GM03348 (cell line): Measurements from ENCODE around the gene EPB41L4A.

ENCODE experiments used
- DNase-seq: peaks from one replicate; pipeline ENCODE4 v3.0.0; 2012; ENCODE audit warnings: low spot score

The EPB41L4A gene

GRCh38 chr5:112160652-112161391 lies 258.3 kb downstream of the EPB41L4A start:
- peak; percentile 94 for DNase-seq

- DNase-seq = peak; percentile 25
These were observed 259.6 kb downstream of the EPB41L4A start for GRCh38 chr5:112159435-112159834.

DNA sequence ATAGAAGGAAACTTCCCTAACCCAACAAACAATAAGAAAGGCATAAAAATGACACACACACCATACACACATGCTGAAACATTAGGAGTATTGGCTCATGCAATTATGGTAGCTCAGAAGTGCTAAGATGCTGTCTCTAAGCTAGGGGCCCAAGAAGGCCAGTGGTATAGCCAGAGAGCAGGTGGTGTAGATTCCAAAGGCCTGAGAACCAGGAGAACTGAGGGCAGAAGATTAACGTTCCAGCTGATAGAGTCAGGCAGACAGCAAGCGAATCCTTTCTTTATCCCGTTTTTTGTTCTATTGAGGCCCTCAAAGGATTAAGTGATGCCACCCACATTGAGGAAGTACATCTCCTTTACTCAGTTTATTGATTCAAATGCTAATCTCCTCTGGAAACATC lies 262.9 kb downstream of the EPB41L4A start:
- DNase-seq = no peak

DNA sequence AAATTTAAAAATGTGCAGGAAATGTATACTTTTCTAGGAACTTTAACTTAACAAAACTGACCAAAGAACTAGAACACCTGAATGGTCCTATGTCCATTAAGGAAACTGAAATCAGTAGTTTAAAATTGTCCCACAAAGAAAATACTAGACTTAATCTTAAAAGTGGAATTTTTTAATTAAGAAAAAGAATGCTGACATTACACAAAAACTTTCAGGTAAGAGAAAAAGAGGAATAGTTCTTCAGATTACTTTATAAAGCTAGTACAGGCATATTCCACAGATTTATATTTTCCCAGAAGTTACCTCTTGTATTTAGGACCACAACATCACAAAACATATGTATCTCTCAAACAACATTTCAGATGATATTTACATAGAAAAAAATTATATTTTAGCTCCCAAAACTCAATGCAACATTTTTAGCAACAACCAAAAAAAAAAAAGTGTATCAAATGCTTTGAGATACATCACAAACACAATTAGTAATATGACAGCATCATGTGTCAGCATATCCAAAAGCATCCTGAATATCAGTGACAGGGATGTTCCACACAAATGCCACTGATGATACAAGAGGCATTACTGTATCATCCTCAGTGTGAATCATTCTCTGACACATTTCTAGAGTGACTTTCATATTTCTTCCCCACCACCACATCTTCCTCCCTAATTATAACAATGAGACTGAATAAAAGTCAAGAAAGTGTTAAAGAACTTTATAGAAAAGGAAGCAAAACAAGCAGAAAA lies 264.0 kb downstream of the EPB41L4A start:
- DNase-seq = no peak

DNA sequence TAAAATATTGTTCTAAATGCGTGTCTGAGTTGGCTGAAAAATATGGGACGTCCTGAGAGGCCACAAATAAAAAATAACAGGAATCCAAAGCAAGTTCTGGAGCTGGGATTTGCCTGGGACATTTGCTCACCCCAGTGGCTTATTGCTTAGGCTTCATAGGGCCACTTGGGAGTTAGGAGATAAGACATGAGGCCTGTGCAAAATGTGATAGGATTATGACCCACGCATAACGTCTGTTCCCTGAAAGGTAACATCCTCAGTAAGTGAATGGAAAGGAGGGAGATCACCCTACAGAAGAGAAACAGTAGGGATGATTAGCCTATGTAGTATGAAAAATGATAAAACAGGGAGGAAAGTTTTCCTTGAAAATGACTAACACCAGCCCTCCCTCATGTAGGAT lies 269.4 kb downstream of the EPB41L4A start:
- no peak for DNase-seq

DNA sequence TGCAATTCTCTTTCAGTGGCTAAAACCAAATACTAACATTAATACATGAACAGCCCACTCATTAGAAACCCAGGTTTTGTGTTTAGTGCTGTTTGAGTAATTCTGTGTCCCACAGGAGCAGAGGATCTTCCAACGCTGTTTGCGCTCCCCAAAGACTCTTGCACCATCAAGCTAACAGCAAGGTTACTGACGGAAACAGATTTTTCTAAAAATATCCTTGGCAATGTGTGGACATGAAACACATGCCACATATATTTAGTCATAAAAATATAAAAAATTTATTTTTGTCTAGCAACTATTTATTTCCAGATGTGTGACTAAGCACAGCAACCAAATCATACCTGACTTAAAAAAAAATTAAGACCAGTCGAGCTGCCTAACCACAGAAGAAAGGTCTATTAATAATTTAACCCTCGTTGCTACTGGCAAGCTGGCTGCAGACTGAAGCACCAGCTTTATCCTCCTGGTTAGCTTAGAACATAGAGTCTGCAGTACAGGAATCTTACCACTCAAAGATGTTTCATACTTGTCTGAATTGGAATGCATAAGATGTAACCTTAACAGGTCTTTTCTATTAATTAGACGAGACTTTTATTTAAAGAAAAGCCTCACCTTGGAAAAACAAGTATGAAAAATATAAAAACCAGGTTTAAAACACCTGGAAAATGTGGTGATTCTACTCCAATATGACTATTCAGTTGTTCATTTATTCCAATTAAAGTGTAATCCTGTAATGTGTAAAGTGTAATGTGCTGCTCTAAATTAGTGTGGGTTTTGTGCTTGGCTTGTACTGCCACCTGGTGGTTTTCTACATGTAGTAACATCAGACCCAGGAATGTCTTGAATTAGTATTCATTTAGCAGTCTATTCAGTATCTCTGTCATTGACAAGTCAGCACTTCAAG lies 272.5 kb downstream of the EPB41L4A start:
- DNase-seq = peak; percentile 67

DNA sequence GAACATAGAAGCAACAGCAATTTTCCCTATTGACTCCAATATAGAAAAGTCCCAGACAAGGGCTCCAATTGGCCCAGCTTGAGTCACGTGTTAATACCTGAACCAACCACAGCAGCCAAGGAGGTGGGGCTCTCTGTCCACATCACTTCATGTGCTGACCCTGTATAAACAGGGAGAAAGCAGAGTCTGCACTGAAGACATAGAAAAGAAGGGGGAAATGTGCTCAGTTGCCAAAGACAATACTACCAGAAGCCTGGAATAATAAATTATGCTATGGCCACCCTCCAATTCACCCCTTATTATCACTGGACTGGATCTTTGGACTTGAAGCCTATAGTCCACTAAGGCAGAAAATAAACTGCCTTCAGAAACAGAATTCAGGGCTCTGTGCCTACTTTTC lies 275.4 kb downstream of the EPB41L4A start:
- DNase-seq = no peak

GRCh38 chr5:112142769-112143270 lies 276.3 kb downstream of the EPB41L4A start:
- DNase-seq = peak; percentile 12

DNA sequence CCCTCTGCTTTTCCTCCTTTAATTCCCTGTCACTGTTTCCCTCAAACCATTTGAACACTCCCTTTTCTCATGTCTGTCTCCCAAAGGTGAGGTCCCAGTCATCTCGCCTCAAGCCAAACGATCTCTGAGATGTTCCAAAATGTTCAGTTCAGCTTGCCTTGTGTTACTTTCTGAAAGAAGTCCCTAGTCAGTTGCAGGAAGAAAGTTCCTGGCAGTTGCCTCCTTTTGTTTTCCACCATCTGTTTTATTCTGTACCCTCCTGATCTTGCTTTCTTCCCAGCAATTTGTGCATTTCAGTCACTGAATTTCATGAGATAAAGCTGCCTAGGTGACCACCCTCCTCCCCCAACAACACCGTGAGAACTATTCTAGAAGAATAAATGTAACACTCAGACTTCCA lies 277.5 kb downstream of the EPB41L4A start:
- DNase-seq = no peak

DNA sequence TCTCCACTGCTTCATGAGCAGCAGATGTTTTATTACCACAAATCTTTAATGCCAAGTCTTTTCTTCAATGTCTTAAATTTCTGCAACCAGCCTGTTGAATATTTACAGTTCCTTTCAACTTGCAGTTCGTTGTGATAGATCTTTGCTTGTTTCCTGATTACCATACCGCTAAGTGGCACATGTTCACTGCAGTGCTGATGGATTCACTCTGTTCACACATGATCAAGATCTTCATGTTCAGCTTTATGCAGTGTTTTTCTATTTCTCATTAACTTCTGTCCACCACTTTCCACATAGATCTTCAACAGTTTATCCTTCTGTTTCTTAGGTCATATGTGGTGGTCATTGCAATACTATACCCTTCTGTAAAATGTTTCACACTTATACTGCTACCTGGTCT lies 280.6 kb downstream of the EPB41L4A start:
- DNase-seq = no peak

GRCh38 chr5:112136773-112137172 lies 282.3 kb downstream of the EPB41L4A start:
- DNase-seq = no peak

DNA sequence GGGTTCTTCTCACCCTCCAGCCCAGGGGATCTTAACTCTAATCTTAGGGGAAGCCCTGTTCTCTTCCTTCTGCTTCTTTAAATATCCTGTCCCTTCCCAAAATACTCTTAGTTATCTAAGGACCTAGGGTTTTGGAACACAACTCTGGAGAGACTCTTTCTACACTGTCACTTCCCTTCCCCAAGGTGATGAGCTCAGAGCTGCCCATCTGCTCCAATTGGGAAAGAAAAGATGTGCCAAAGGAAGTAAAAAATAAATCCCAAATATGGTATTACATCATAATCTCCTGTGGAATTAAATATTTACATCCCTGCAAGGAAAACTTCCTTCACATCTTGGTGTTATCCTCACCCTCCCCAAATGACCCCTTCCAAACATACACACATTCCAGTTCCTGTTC lies 291.2 kb downstream of the EPB41L4A start:
- DNase-seq = no peak

DNA sequence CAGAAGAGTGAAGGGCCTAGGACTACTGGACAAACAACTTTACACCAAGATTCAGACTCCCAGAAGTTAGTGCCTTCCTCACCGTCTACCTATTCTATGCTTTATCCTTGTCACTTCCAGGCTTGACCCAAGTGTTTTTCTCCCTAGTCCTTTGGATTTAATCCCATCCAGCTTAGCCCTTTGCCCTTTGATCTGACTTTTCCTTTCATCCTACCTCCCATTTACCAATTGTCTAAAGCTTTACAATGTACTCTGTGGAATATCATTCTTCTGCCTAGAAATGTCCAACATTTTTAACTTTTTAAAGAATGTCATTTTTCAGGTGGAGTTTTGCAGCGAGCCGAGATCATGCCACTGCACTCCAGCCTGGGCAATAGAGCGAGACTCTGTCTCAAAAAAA lies 292.1 kb downstream of the EPB41L4A start:
- DNase-seq = no peak

GRCh38 chr5:112125903-112126302 lies 293.2 kb downstream of the EPB41L4A start:
- DNase-seq = peak; percentile 46

DNA sequence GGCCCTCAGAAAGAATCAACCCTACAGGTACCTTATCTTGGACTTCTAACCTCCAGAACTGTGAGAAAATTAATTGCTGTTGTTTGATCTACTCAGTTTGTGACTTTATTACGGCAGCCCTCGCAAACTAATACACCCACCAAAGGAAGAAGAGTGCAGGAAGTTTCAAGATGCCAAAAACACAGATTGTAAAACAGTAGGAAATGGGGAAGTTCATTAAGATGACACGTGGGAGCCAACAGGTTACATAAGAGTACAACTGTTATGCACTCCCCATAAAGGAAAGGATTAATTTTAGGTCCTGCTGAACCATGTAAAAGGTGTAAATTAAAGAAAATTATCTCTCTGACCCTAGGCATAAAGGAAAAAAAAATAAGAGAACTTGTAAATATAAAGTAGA lies 294.3 kb downstream of the EPB41L4A start:
- no peak for DNase-seq

DNA sequence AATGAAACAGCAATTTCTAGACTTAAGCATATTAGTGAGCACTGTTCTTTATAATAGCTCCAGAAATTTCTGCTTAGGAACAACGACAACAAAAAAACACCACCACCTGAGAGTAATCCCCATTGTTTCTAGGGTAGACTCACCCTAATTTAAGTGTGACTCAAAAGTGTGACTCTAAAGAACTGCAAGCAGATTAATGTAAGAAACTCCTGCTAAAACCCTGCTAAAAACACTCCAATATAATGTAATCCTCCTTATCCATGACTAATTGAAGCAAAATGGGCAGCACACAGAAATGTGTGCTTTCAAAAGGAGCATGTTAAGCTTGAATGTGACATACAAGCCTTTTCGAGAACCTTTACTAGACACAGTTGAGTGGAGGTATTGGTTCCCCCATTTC lies 296.0 kb downstream of the EPB41L4A start:
- DNase-seq = no peak

- DNase-seq = no peak
These were observed 296.7 kb downstream of the EPB41L4A start for GRCh38 chr5:112122353-112122752.

DNA sequence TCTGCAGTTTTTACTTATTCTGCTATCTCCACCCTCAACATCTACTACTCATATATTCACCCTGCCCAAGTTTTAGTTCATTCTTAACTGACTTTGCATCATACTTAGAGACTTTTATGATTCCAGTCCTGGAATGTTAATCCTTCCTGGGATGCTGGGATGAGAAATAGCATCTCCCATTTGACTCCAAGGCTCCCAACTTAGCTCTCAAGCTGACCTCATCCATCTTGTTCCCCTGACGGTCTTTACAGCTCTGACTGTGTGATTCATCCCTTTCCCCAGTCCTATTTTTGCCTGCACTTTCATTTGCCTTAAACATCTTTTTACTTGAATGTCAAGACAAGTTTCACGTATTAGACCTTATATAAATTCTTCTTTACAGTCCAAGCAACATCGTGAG lies 297.8 kb downstream of the EPB41L4A start:
- DNase-seq = no peak

DNA sequence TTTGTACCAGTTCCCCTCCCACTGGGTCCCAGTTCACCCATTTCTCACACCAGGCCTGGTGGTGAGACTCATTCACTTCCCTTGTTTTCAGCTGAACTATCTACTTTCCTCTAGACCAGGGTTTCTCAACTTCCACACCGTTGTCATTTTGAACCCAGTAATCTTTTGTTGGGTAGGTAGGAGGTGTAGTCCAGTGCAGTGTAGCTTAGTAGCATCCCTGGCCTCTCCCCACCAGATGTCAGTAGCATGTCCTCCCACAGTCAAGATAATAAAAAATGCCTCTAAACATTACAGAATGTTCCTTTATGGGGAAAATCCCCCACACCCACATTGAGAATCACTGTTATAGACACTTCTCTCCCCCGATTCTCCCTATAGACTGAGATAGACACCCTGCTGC lies 299.1 kb downstream of the EPB41L4A start:
- DNase-seq = no peak

DNA sequence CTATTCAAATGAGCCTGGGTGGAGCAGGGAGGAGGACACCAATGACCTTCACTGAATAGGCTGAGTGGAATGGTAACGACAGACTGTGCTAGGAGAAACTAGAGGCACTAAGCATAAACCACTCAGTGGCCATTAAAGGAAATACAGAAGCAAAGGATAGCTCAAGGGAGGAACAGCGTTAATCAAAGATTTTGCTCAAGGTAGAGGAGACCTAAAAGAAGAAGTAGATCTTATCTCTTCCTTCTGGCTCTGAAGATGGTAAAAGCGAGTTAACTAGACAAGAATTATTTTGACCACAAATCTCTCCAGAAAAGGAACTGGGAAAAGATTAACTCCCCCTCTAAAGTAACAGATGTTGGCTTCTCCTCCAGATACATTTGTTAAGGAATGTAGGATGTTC lies 299.6 kb downstream of the EPB41L4A start:
- DNase-seq = no peak

DNA sequence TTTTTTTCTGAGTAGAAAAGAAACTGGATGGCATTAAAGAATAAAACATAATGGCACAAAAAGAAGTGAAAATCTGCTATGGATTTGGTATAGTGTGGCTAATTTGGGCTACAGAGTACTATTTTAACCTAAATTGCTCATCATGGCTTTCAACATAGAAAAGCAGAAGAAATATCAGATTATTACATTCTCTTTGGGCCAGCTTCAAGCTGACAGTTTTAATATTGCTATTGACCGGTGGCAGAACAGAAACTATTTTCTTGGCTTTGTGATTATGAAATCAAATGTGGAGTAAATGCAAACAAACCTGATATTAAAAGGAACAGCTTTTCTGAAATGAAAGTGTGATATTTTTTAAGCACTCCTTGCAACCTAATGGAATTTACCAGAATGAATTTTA lies 301.5 kb downstream of the EPB41L4A start:
- no peak for DNase-seq

- DNase-seq = no peak
These were observed 302.7 kb downstream of the EPB41L4A start for GRCh38 chr5:112116371-112116770.
